Putamen (tissue), 1 donor: ENCODE measurements around the gene EVI2B.
"Not testable (repeated sequence)": the region's sequence is repeated elsewhere in the genome, so short reads cannot be mapped to it uniquely, and the experiment has no call there.

Source experiments
- DNase-seq: peaks from one replicate; pipeline ENCODE4 v3.0.0-alpha.2; 2016; ENCODE audit warnings: low spot score

The EVI2B gene

GRCh38 chr17:31269578-31269983, 44.3 kb downstream of the EVI2B start:
- no peak for DNase-seq

- DNase-seq: no peak
These were observed 44.7 kb downstream of the EVI2B start for GRCh38 chr17:31269036-31269577.

- DNase-seq: no peak
These were observed 47.8 kb downstream of the EVI2B start for GRCh38 chr17:31266042-31266441.

- not testable (repeated sequence) for DNase-seq
These were observed 50.9 kb downstream of the EVI2B start for GRCh38 chr17:31262923-31263322.

- DNase-seq: no peak
These were observed 52.3 kb downstream of the EVI2B start for GRCh38 chr17:31261601-31262000.

GRCh38 chr17:31260151-31260550, 53.7 kb downstream of the EVI2B start:
- DNase-seq: no peak

- DNase-seq: no peak
These were observed 56.9 kb downstream of the EVI2B start for GRCh38 chr17:31256936-31257335.

- DNase-seq: no peak
These were observed 59.2 kb downstream of the EVI2B start for GRCh38 chr17:31254654-31255053.
